ENCODE measurements around the gene S100A8.

- TF ChIP-seq CTCF (IDR thresholded peaks at IDR 0.05; ENCODE audit: low read depth, low read length, missing input control) (no peak), REST (IDR thresholded peaks at IDR 0.05) (no peak), TAF1 (conservative IDR thresholded peaks at IDR 0.05) (no peak), HNF4G (IDR thresholded peaks at IDR 0.05) (no peak), MAX (IDR thresholded peaks at IDR 0.05) (no peak), SP1 (IDR thresholded peaks at IDR 0.05) (no peak), ZBTB33 (IDR thresholded peaks at IDR 0.05) (no peak)
Observed at GRCh38 chr1:153354515-153355193, 36.2 kb downstream of the S100A8 start.

Data from liver (tissue), 3 donors.